ENCODE data around the gene SATB2. TPM values are rescaled to one million over a fixed set of nuclear protein-coding genes. Genes with fewer than 3 reads are reported as not detected.

The SATB2 gene
- total RNA-seq, 2 donors from 2014 or later = 0.65 to 0.82 TPM

GRCh38 chr2:199388728-199389268 lies 68.9 kb downstream of the SATB2 start:
- H3K27me3 Mint-ChIP-seq (ENCODE audit: low read depth) = peaks cover 8% of the 10 kb centered on the region
- no peaks in the 10 kb centered on the region for H3K9me3 Mint-ChIP-seq
- DNase-seq = no peak
- H3K27ac Mint-ChIP-seq = no peak overlapping the region
- no peak overlapping the region for H3K4me3 Mint-ChIP-seq
- H3K4me1 Mint-ChIP-seq (ENCODE audit: low read depth) = no peaks in the 10 kb centered on the region
- no peak for ATAC-seq (replicated peaks in 1 of 2)
- no peaks in the 10 kb centered on the region for H3K36me3 Mint-ChIP-seq (ENCODE audit: insufficient read depth in 2 of 2)

DNA sequence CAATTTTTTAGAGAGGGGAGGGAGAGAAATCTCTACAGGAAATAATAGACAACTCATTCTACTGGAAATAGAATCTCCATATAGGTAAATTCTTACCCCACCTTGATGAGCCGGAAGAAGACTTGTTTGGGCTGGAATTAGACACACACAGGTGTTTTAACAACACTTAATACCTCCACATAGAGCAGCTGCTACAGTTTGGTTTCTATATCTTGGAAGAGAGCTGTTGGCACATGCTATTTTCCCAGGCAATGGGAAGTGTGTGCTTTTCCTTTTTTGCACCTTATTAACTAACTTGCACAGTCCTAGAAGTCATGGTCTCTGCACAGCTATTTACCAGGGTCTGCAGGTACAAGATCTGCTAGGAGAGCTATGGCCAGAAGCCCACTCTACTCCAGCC lies 73.7 kb downstream of the SATB2 start:
- Mint-ChIP-seq H3K36me3 (ENCODE audit: insufficient read depth in 2 of 2) (no peaks in the 10 kb centered on the region), H3K27me3 (ENCODE audit: low read depth) (peaks cover 20% of the 10 kb centered on the region), H3K4me3 (no peak overlapping the region), H3K27ac (no peak overlapping the region), H3K4me1 (ENCODE audit: low read depth) (no peaks in the 10 kb centered on the region), H3K9me3 (no peaks in the 10 kb centered on the region)
- DNase-seq (no peak), ATAC-seq (replicated peaks in 1 of 2) (no peak)

- Mint-ChIP-seq H3K4me1 (ENCODE audit: low read depth) (no peaks in the 10 kb centered on the region), H3K27me3 (ENCODE audit: low read depth) (peaks cover 20% of the 10 kb centered on the region), H3K4me3 (no peak overlapping the region), H3K9me3 (no peaks in the 10 kb centered on the region), H3K27ac (no peak overlapping the region), H3K36me3 (ENCODE audit: insufficient read depth in 2 of 2) (no peaks in the 10 kb centered on the region)
- no peak for ATAC-seq (replicated peaks in 1 of 2)
- DNase-seq = no peak
These were observed 74.7 kb downstream of the SATB2 start for GRCh38 chr2:199383021-199383420.

DNA sequence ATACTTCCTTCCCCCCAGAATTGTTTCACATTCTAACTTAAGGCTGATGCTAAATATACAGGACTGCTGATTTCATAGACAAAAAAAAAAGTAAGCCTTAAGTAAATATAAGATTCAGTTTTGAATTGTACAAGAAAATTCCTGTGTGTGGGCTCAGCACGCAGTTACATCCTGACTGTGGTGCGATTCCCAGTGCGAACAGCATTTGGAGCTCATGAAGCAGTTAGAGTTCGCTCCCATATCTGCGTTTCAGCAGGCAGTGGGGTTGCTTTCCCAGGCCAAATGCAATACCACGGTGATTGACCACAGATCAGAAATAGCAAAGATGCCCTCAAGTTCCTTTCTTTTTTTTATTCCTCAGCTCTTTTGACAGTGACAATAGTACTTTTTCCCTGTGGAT lies 75.6 kb downstream of the SATB2 start:
- no peaks in the 10 kb centered on the region for H3K9me3 Mint-ChIP-seq
- no peaks in the 10 kb centered on the region for H3K36me3 Mint-ChIP-seq (ENCODE audit: insufficient read depth in 2 of 2)
- H3K4me1 Mint-ChIP-seq (ENCODE audit: low read depth) = no peaks in the 10 kb centered on the region
- peaks cover 20% of the 10 kb centered on the region for H3K27me3 Mint-ChIP-seq (ENCODE audit: low read depth)
- DNase-seq (no peak), ATAC-seq (replicated peaks in 1 of 2) (no peak)
- no peak overlapping the region for H3K27ac Mint-ChIP-seq
- H3K4me3 Mint-ChIP-seq = no peak overlapping the region

- H3K4me1 Mint-ChIP-seq (ENCODE audit: low read depth) = no peaks in the 10 kb centered on the region
- ATAC-seq (replicated peaks in 1 of 2) (no peak), DNase-seq (no peak)
- H3K4me3 Mint-ChIP-seq = no peak overlapping the region
- no peaks in the 10 kb centered on the region for H3K9me3 Mint-ChIP-seq
- H3K27ac Mint-ChIP-seq = no peak overlapping the region
- no peaks in the 10 kb centered on the region for H3K36me3 Mint-ChIP-seq (ENCODE audit: insufficient read depth in 2 of 2)
- peaks cover 20% of the 10 kb centered on the region for H3K27me3 Mint-ChIP-seq (ENCODE audit: low read depth)
These were observed 76.2 kb downstream of the SATB2 start for GRCh38 chr2:199381531-199381930.

DNA sequence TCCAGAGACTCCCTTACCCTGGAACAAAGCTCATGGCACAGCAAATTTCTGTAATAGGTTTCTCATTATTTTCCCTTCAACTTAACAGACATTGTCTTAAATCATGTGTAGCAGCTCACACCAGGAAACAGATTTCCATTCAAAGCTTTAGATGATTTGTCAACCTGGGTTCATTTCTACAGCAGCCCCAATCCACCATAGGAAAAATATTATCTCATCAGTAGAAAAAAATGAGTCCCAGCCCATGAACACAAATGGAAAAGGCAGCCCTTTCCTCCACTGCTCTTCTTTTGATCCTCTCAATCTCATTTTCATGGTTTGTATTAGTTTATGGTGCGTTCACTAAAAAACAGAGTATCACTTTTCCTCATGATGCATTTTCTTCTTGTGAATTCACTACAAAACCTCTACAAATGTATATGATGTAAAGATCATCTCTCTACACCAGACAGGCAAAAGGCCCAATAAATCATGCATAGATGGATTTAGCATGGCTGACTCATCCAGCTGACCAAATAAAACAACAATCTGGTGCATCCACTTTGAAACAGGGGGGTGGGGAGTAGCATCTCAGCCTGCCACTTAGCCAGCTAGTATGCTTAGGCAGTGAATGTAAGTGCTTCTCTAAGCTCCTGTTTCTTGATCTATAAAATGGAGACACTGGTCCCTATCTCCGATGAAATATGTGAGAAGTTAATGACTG lies 78.6 kb downstream of the SATB2 start:
- peaks cover 17% of the 10 kb centered on the region for H3K27me3 Mint-ChIP-seq (ENCODE audit: low read depth)
- DNase-seq (no peak), ATAC-seq (replicated peaks in 1 of 2) (no peak)
- no peak overlapping the region for H3K4me3 Mint-ChIP-seq
- H3K36me3 Mint-ChIP-seq (ENCODE audit: insufficient read depth in 2 of 2) = no peaks in the 10 kb centered on the region
- no peaks in the 10 kb centered on the region for H3K9me3 Mint-ChIP-seq
- no peak overlapping the region for H3K27ac Mint-ChIP-seq
- H3K4me1 Mint-ChIP-seq (ENCODE audit: low read depth) = no peaks in the 10 kb centered on the region

DNA sequence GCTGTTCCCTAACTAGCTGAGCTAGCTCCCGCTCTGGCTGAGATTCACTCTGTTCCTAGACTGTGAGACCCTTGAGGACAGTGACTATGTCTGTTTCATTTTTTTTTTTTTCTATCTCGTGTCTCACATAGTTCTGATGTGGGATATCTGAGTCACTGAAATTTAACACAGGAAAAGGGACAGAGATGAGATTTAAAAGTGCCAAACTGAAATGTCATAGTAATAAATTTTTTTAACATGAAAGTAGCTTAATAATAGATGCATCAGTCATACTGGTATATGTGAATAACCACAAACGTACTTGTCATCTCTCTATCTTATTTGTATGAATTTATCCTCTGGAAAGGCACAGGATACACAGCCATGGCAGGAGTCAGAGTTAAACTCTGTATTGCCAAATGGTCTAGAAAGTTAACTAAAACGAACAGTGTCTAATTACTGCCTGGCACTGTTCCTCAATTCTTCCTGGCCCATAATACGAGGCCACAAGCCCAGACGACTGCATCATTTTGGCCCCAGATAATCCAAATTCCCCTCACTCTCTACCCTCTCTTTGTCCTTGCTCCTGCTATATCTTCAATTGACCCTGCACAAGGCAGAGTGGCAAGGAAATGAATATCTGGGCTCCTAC lies 87.5 kb downstream of the SATB2 start:
- Mint-ChIP-seq H3K27me3 (ENCODE audit: low read depth) (peaks cover 15% of the 10 kb centered on the region), H3K4me1 (ENCODE audit: low read depth) (no peaks in the 10 kb centered on the region), H3K4me3 (no peak overlapping the region), H3K27ac (no peak overlapping the region), H3K9me3 (no peaks in the 10 kb centered on the region), H3K36me3 (ENCODE audit: insufficient read depth in 2 of 2) (no peaks in the 10 kb centered on the region)
- ATAC-seq (replicated peaks in 1 of 2) (no peak), DNase-seq (no peak)

DNA sequence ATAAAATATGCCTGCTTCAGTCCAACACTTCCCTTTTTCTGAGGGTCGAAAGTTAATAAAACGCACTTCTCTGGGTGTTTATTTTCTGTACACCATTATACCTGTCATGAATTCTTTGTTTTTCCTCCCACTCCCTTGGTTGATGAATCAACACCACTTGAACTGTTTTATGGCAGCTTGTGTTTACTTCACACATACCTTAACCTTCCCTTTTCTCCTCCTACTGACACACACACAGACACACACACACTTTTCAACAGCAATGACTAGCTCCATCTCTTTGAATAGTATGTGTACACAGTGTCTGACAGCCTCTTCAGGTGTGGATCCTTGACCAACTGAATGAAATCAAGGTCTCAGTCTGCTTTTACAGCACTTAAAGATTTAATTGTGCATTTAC lies 91.3 kb downstream of the SATB2 start:
- no peak overlapping the region for H3K4me3 Mint-ChIP-seq
- ATAC-seq (replicated peaks in 1 of 2) (no peak), DNase-seq (no peak)
- no peaks in the 10 kb centered on the region for H3K36me3 Mint-ChIP-seq (ENCODE audit: insufficient read depth in 2 of 2)
- H3K9me3 Mint-ChIP-seq = no peaks in the 10 kb centered on the region
- H3K27ac Mint-ChIP-seq = no peak overlapping the region
- no peaks in the 10 kb centered on the region for H3K4me1 Mint-ChIP-seq (ENCODE audit: low read depth)
- H3K27me3 Mint-ChIP-seq (ENCODE audit: low read depth) = peaks cover 7% of the 10 kb centered on the region

DNA sequence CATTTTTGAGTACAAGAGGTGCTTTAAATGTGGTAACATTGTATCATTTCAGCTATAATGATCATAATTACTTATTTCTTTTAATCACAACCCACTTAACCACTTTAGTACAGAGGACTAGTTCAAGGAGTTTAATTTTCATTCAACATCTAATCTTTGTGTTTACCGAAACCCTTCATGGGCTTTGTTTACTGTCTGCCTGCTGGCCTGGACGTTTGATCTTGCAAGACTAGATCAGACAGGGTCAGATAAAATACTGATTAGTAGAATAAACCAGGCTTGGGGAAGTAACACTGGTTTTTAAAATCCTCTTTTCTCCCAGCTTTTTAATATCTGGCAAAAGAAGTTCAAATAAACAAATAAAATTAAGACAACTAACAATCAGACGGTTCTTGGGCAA lies 93.6 kb downstream of the SATB2 start:
- Mint-ChIP-seq H3K27me3 (ENCODE audit: low read depth) (peaks cover 21% of the 10 kb centered on the region), H3K36me3 (ENCODE audit: insufficient read depth in 2 of 2) (no peaks in the 10 kb centered on the region), H3K9me3 (no peaks in the 10 kb centered on the region), H3K4me3 (no peak overlapping the region), H3K27ac (no peak overlapping the region), H3K4me1 (ENCODE audit: low read depth) (no peaks in the 10 kb centered on the region)
- DNase-seq (no peak), ATAC-seq (replicated peaks in 1 of 2) (no peak)

GRCh38 chr2:199356412-199356811 lies 101.3 kb downstream of the SATB2 start:
- Mint-ChIP-seq H3K36me3 (ENCODE audit: insufficient read depth in 2 of 2) (no peaks in the 10 kb centered on the region), H3K9me3 (no peaks in the 10 kb centered on the region), H3K27me3 (ENCODE audit: low read depth) (peaks cover 13% of the 10 kb centered on the region), H3K4me1 (ENCODE audit: low read depth) (no peaks in the 10 kb centered on the region), H3K4me3 (no peak overlapping the region), H3K27ac (no peak overlapping the region)
- DNase-seq = no peak
- ATAC-seq (replicated peaks in 1 of 2) = no peak

- peaks cover 0 to 3% of the 10 kb centered on the region in 2 donors for H3K9me3 Mint-ChIP-seq
- no peak overlapping the region for H3K4me3 Mint-ChIP-seq
- DNase-seq (no peak), ATAC-seq (replicated peaks in 1 of 2) (no peak)
- H3K27me3 Mint-ChIP-seq (ENCODE audit: low read depth) = no peaks in the 10 kb centered on the region
- no peaks in the 10 kb centered on the region for H3K36me3 Mint-ChIP-seq (ENCODE audit: insufficient read depth in 2 of 2)
- no peaks in the 10 kb centered on the region for H3K4me1 Mint-ChIP-seq (ENCODE audit: low read depth)
- no peak overlapping the region for H3K27ac Mint-ChIP-seq
These were observed 108.9 kb downstream of the SATB2 start for GRCh38 chr2:199348871-199349270.

DNA sequence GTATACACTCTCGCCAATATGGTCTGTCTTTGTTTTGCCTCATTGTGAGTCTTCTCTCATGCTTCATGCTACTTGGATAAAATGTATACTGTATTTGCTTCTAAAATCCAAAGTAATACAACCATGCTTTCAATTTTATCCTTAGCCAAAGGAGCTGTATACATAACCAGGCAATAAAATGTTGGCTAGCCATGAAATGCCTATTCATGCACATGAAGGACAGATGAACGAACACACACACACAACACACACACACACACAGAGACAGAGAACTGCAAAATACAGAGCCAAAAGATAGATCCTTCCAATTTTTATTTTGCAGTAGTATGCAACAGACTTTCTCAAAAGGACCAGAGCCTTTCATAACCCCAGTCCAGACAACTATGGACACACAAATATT lies 113.7 kb downstream of the SATB2 start:
- H3K4me3 Mint-ChIP-seq = no peak overlapping the region

GRCh38 chr2:199342334-199342733 lies 115.4 kb downstream of the SATB2 start:
- DNase-seq (no peak), ATAC-seq (replicated peaks in 1 of 2) (no peak)
- no peak overlapping the region for H3K4me3 Mint-ChIP-seq
- no peaks in the 10 kb centered on the region for H3K36me3 Mint-ChIP-seq (ENCODE audit: insufficient read depth in 2 of 2)
- H3K27me3 Mint-ChIP-seq (ENCODE audit: low read depth) = no peaks in the 10 kb centered on the region
- no peaks in the 10 kb centered on the region for H3K4me1 Mint-ChIP-seq (ENCODE audit: low read depth)
- no peak overlapping the region for H3K27ac Mint-ChIP-seq
- H3K9me3 Mint-ChIP-seq = peaks cover 0 to 3% of the 10 kb centered on the region in 2 donors

More for the DNA sequence above, 113.7 kb downstream of the SATB2 start:
- Mint-ChIP-seq H3K36me3 (ENCODE audit: insufficient read depth in 2 of 2) (no peaks in the 10 kb centered on the region), H3K27me3 (ENCODE audit: low read depth) (no peaks in the 10 kb centered on the region), H3K9me3 (peaks cover 0 to 3% of the 10 kb centered on the region in 2 donors), H3K27ac (no peak overlapping the region), H3K4me1 (ENCODE audit: low read depth) (no peaks in the 10 kb centered on the region)
- no peak for DNase-seq
- ATAC-seq (replicated peaks in 1 of 2) = no peak

DNA sequence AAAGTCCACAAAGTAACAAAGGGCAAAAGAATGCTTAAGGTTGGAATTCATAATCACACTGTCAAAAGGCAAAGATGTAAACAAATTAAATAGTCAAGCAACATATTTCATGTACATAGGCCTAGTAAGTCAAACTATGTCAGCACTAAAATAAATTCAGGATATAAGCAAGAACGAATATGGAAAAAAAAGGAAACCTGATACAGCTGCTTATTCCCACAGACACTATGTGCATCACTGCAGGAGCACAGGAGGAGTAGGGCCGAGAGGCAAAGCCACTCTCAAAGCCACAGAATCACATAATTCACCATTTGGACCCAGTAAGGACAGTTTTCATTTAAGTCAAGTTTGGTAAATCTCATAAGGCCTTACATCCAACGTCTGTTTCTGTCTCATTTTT lies 116.6 kb downstream of the SATB2 start:
- no peak for ATAC-seq (replicated peaks in 1 of 2)
- no peaks in the 10 kb centered on the region for H3K36me3 Mint-ChIP-seq (ENCODE audit: insufficient read depth in 2 of 2)
- no peak overlapping the region for H3K27ac Mint-ChIP-seq
- no peak for DNase-seq
- no peaks in the 10 kb centered on the region for H3K4me1 Mint-ChIP-seq (ENCODE audit: low read depth)
- peaks cover 0 to 3% of the 10 kb centered on the region in 2 donors for H3K9me3 Mint-ChIP-seq
- H3K4me3 Mint-ChIP-seq = no peak overlapping the region
- no peaks in the 10 kb centered on the region for H3K27me3 Mint-ChIP-seq (ENCODE audit: low read depth)

Measured in activated T-cell treated with anti-CD3 and anti-CD28 coated beads, Interleukin-2, amount 50 U/mL, for 72 hours (primary cell).